Measurements from ENCODE around the gene PCBP3. TPM values are rescaled to one million over a fixed set of nuclear protein-coding genes. Genes with fewer than 3 reads are reported as not detected.
"Not testable (repeated sequence)": the region's sequence is repeated elsewhere in the genome, so short reads cannot be mapped to it uniquely, and the experiment has no call there.

PCBP3 gene
- total and polyA plus RNA-seq, 4 donors: 0.36 to 1.6 (median 0.42) TPM

GRCh38 chr21:45651921-45652320 is 8.4 kb downstream of the PCBP3 start (continued):
- TF ChIP-seq, protein P1, sequence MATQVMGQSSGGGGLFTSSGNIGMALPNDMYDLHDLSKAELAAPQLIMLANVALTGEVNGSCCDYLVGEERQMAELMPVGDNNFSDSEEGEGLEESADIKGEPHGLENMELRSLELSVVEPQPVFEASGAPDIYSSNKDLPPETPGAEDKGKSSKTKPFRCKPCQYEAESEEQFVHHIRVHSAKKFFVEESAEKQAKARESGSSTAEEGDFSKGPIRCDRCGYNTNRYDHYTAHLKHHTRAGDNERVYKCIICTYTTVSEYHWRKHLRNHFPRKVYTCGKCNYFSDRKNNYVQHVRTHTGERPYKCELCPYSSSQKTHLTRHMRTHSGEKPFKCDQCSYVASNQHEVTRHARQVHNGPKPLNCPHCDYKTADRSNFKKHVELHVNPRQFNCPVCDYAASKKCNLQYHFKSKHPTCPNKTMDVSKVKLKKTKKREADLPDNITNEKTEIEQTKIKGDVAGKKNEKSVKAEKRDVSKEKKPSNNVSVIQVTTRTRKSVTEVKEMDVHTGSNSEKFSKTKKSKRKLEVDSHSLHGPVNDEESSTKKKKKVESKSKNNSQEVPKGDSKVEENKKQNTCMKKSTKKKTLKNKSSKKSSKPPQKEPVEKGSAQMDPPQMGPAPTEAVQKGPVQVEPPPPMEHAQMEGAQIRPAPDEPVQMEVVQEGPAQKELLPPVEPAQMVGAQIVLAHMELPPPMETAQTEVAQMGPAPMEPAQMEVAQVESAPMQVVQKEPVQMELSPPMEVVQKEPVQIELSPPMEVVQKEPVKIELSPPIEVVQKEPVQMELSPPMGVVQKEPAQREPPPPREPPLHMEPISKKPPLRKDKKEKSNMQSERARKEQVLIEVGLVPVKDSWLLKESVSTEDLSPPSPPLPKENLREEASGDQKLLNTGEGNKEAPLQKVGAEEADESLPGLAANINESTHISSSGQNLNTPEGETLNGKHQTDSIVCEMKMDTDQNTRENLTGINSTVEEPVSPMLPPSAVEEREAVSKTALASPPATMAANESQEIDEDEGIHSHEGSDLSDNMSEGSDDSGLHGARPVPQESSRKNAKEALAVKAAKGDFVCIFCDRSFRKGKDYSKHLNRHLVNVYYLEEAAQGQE (IDR thresholded peaks at IDR 0.05): no peak
- TF ChIP-seq, protein P2, sequence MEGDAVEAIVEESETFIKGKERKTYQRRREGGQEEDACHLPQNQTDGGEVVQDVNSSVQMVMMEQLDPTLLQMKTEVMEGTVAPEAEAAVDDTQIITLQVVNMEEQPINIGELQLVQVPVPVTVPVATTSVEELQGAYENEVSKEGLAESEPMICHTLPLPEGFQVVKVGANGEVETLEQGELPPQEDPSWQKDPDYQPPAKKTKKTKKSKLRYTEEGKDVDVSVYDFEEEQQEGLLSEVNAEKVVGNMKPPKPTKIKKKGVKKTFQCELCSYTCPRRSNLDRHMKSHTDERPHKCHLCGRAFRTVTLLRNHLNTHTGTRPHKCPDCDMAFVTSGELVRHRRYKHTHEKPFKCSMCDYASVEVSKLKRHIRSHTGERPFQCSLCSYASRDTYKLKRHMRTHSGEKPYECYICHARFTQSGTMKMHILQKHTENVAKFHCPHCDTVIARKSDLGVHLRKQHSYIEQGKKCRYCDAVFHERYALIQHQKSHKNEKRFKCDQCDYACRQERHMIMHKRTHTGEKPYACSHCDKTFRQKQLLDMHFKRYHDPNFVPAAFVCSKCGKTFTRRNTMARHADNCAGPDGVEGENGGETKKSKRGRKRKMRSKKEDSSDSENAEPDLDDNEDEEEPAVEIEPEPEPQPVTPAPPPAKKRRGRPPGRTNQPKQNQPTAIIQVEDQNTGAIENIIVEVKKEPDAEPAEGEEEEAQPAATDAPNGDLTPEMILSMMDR (IDR thresholded peaks at IDR 0.05; ENCODE audit: low read depth, low read length, missing input control): no peak
- no peak for TF ChIP-seq HNF4A (conservative IDR thresholded peaks at IDR 0.05)

- no peak for TF ChIP-seq HNF4G (IDR thresholded peaks at IDR 0.05)
- TF ChIP-seq, protein P2 (IDR thresholded peaks at IDR 0.05; ENCODE audit: low read depth, low read length, missing input control): no peak
- TF ChIP-seq NR2F2 (IDR thresholded peaks at IDR 0.05): no peak
- no peak for TF ChIP-seq JUND (IDR thresholded peaks at IDR 0.05)
- no peak for TF ChIP-seq RAD21 (IDR thresholded peaks at IDR 0.05)
- no peak for TF ChIP-seq FOXA1 (IDR thresholded peaks at IDR 0.05)
- TF ChIP-seq RXRA (IDR thresholded peaks at IDR 0.05): no peak
- TF ChIP-seq EGR1 (IDR thresholded peaks at IDR 0.05; ENCODE audit: low read depth in 2 of 2): no peak
- TF ChIP-seq ZBTB33 (IDR thresholded peaks at IDR 0.05): no peak
- H3K4me1 ChIP-seq (ENCODE audit: control insufficient read depth in 4 of 4, insufficient read depth in 4 of 4, low read length in 3 of 4): no peaks in the 10 kb centered on the region
- H3K9me3 ChIP-seq (ENCODE audit: control insufficient read depth in 4 of 4, low read length in 3 of 4): no peaks in the 10 kb centered on the region
- H3K36me3 ChIP-seq (ENCODE audit: control insufficient read depth in 4 of 4, insufficient read depth in 3 of 4, low read depth in 1 of 4, low read length in 3 of 4): no peaks in the 10 kb centered on the region
- no peak overlapping the region for H3K4me3 ChIP-seq (ENCODE audit: low read depth in 1 of 3, low read length in 3 of 3)
- peaks cover 0 to 3% (median 0%) of the 10 kb centered on the region in 4 donors for H3K27me3 ChIP-seq (ENCODE audit: control insufficient read depth in 4 of 4, insufficient read depth in 4 of 4, low read length in 3 of 4)
- no peak overlapping the region for H3K9ac ChIP-seq (ENCODE audit: low read depth in 1 of 2, low read length in 2 of 2)
- H3K27ac ChIP-seq (ENCODE audit: low read depth in 1 of 2, low read length in 2 of 2): no peak overlapping the region
- DNase-seq (ENCODE audit: low spot score): no peak
- whole genome bisulfite sequencing: 61% methylated on average over 4 of the region's 4 CpGs
These were observed 11.6 kb downstream of the PCBP3 start for GRCh38 chr21:45655124-45655523.

- H3K36me3 ChIP-seq (ENCODE audit: control insufficient read depth in 4 of 4, insufficient read depth in 3 of 4, low read depth in 1 of 4, low read length in 3 of 4); DNase-seq (ENCODE audit: low spot score); H3K9ac ChIP-seq (ENCODE audit: low read depth in 1 of 2, low read length in 2 of 2); H3K4me1 ChIP-seq (ENCODE audit: control insufficient read depth in 4 of 4, insufficient read depth in 4 of 4, low read length in 3 of 4); H3K27me3 ChIP-seq (ENCODE audit: control insufficient read depth in 4 of 4, insufficient read depth in 4 of 4, low read length in 3 of 4); H3K4me3 ChIP-seq (ENCODE audit: low read depth in 1 of 3, low read length in 3 of 3); H3K27ac ChIP-seq (ENCODE audit: low read depth in 1 of 2, low read length in 2 of 2); H3K9me3 ChIP-seq (ENCODE audit: control insufficient read depth in 4 of 4, low read length in 3 of 4): not testable (repeated sequence)
- 70% methylated on average over 2 of the region's 3 CpGs for WGBS
These were observed 12.6 kb downstream of the PCBP3 start for GRCh38 chr21:45656114-45656513.

DNA sequence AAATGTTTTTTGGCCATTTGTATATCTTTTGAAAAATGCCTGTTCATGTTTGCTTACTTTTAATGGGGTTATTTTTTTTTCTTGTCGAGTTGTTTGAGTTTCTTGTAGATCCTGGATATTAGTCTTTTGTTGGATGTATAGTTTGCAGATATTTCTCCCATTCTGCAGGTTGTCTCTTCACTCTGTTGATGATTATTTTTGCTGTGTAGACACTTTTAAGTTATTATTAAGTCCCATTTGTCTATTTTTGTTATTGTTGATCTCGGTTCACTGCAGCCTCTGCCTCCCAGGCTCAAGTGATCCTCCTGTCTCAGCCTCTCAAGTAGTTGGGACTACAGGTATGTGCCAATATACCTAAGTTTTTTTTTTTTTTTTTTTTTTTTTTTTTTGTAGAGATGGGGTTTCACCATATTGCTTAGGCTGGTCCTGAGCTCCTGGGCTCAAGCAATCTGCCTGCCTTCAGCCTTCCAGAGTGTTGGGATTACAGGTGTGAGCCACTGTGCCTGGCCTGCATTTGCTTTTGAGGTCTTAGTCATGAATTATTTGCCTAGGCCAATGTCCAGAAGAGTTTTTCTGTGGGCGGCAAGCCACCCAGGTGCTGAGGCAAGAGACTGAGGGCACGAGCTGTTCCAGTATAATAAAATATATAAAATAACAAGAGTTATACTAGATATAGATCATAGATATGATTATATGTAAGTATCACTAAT is 18.5 kb downstream of the PCBP3 start:
- WGBS: 67% methylated on average over 4 of the region's 4 CpGs
- not testable (repeated sequence) for DNase-seq (ENCODE audit: low spot score); H3K36me3 ChIP-seq (ENCODE audit: control insufficient read depth in 4 of 4, insufficient read depth in 3 of 4, low read depth in 1 of 4, low read length in 3 of 4); H3K4me1 ChIP-seq (ENCODE audit: control insufficient read depth in 4 of 4, insufficient read depth in 4 of 4, low read length in 3 of 4); H3K9ac ChIP-seq (ENCODE audit: low read depth in 1 of 2, low read length in 2 of 2); H3K4me3 ChIP-seq (ENCODE audit: low read depth in 1 of 3, low read length in 3 of 3); H3K9me3 ChIP-seq (ENCODE audit: control insufficient read depth in 4 of 4, low read length in 3 of 4); H3K27ac ChIP-seq (ENCODE audit: low read depth in 1 of 2, low read length in 2 of 2); H3K27me3 ChIP-seq (ENCODE audit: control insufficient read depth in 4 of 4, insufficient read depth in 4 of 4, low read length in 3 of 4)
